Epithelial cell of proximal tubule (primary cell): ENCODE measurements around the gene HAUS1. TPM values are rescaled to one million over a fixed set of nuclear protein-coding genes. Genes with fewer than 3 reads are reported as not detected.

Source experiments
- DNase-seq: peaks from one replicate; pipeline ENCODE4 v3.0.0-alpha.2; 2011; ENCODE audit warnings: low read depth
- H3K4me3 ChIP-seq: 2 replicates; pipeline ENCODE4 v1.5.1; 2011; ENCODE audit warnings: low read depth, mild to moderate bottlenecking, low read length
- total RNA-seq: library from RNA; depleted of rRNA; stranded (reverse); fragments of >200 nt; gene quantifications from 2 replicates; pipeline ENCODE4 v1.2.3, GENCODE V29; 2015
- TF ChIP-seq, protein P1 (sequence below): conservative IDR thresholded peaks from 2 replicates; pipeline ENCODE4 v1.5.1; 2012; ENCODE audit warnings: low read depth, mild to moderate bottlenecking, low read length

Gene HAUS1
- total RNA-seq, 1 donor from 2014 or later, result 123 TPM

DNA sequence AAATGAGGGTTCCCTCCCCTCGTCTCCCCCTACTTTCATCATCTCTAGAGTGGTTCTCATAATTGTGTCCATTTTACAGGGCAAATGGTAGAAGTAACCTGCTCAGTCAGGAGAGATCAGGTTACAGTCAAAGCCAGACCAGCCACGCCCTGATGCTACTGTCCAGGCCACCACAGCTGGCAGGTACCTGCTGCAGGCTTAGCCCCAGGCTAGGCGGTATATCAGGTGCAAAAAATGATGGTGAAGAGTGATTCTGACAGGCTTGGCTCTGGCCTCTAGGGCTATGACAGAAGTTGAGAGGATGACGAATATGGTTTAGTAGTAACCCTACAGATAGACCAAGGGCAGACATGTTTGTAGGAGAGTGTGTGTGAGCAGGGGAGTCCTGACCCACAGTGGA lies 67.1 kb downstream of the HAUS1 start:
- DNase-seq, result no peak
- TF ChIP-seq, protein P1, sequence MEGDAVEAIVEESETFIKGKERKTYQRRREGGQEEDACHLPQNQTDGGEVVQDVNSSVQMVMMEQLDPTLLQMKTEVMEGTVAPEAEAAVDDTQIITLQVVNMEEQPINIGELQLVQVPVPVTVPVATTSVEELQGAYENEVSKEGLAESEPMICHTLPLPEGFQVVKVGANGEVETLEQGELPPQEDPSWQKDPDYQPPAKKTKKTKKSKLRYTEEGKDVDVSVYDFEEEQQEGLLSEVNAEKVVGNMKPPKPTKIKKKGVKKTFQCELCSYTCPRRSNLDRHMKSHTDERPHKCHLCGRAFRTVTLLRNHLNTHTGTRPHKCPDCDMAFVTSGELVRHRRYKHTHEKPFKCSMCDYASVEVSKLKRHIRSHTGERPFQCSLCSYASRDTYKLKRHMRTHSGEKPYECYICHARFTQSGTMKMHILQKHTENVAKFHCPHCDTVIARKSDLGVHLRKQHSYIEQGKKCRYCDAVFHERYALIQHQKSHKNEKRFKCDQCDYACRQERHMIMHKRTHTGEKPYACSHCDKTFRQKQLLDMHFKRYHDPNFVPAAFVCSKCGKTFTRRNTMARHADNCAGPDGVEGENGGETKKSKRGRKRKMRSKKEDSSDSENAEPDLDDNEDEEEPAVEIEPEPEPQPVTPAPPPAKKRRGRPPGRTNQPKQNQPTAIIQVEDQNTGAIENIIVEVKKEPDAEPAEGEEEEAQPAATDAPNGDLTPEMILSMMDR, result no peak
- no peak overlapping the region for H3K4me3 ChIP-seq

DNA sequence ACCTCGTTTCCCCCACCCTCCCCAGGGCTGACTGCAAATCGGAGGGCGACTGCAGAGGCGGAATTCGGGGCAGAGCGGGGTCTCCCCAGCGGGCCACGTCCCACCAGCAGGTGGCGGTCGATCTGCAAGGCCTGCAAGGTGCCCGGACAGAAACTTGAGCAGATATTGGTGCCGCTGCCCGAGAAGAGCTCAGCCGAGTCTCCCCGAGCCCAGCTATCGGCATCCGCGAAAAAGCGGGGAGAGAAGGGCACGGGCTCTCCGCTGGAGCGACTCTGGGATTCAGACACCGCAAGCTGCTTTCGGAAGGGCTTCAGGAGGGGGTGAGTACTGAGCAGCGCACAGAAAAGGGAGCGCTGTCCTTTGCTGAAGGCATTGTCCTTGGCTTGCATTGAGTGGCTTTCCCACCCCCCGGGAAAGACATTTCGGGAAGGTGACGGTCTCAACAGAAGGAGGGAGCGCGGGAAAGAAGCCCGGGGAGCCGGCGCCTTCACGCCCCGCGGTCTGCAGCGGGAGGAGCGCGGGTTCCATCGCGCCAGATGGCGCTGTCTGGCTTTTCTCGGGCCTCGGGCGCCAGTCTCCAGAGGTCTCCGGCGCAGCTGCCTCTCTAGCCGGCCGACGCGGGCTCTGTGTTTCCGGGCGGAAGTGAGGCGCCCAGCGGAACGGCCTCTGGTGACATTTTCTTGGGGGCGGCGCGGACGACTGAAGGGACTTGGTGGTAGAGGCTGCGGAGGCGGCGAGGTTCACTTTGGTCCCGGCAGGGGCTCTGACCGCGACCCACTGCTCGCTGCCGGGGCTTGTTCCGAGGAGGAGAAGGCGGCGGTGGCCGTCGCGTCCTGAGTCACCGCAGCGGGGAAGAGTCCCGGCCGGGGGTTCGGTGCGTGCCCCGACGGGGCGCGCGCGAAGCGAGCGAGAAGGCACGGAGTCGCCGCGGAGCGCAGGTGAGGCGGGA lies 69.5 kb downstream of the HAUS1 start:
- H3K4me3 ChIP-seq, result peak overlapping the region; percentile 70
- TF ChIP-seq, protein P1, result peak; percentile 92
- DNase-seq, result no peak

DNA sequence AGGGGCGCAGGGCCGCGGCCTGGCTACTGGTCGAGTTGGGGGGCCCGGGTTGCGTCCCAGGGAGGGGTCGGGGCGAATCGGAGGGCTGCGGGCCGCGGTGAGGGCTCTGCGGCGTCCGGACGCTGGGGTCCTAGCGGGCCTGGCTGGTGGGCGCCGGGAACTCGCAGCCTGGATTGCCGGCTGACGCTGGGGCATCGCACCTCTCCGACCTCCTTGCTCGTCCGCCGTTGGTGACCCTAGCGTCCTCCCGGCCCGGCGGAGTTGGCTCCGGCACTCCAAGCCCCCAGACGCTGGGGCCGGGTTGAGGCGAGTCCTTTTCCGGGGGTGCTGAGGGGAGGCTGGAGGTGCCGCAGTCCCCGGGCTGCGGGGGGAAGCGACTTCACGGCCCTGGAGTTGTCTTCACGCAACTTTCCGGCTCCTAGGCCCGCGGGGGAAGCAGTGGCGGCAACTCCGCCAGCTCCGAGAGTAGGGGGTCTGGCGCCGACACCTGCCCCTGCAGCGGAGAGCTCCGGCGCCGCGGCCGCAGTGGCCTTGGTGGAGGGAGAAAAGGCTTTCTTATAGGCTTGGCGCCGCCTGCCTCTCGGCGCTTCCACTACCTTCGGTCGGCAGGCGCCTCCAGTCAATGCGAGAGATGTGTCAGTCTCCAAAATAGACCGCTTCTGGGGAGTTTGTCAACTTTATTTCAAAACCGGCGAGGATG lies 70.3 kb downstream of the HAUS1 start:
- peak overlapping the region; percentile 70 for H3K4me3 ChIP-seq
- TF ChIP-seq, protein P1, result peak; percentile 14
- DNase-seq, result no peak

DNA sequence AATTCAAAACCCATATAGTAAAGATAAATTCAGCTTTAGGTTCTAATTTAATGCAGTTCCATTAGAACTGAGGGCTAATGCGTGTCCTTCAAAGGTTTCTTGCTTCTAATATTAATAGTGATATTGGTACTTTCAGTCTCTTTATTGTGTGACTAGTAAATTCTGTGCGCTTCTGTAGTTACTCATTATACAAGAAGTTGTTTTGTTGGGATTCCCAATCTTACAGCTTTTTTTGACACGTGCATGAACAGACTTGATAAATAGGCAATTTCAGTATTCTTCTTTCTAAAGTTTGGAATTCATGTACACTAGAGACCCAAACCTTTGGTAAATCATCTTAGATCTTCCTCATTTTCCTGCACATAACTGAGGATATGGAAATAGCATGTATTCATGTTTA lies 71.8 kb downstream of the HAUS1 start:
- no peak overlapping the region for H3K4me3 ChIP-seq
- DNase-seq, result no peak
- TF ChIP-seq, protein P1, result no peak

Other genes with a start within 250 kb of the HAUS1 start
- gene EPG5, start 137.1 kb upstream of the HAUS1 start, total RNA-seq, result 10.7 and 13.6 TPM in 2 replicates
- gene PSTPIP2, start 32.1 kb upstream of the HAUS1 start, total RNA-seq, result 7.2 and 11.0 TPM in 2 replicates
- 623 and 730 TPM in 2 replicates for gene ATP5F1A, start 6.1 kb upstream of the HAUS1 start, total RNA-seq